K562 (cell line): ENCODE data around the gene FLOT2. TPM values are rescaled to one million over a fixed set of nuclear protein-coding genes. Genes with fewer than 3 reads are reported as not detected.
A peak's percentile ranks its signal among the peaks of the same experiment; 100 is the strongest.

Source experiments
- CBX1 ChIP-seq: sonication (generic); IDR thresholded peaks from 2 replicates; pipeline ENCODE4 v1.6.1; 2016; ENCODE audit warnings: antibody characterized with exemption, low read depth, mild to moderate bottlenecking
- CCNT2 ChIP-seq: IDR thresholded peaks from 2 replicates; pipeline ENCODE4 v1.6.1; 2011; ENCODE audit warnings: borderline replicate concordance, low read depth, mild to moderate bottlenecking, moderate library complexity, mixed read lengths, low read length; ENCODE audit not compliant: insufficient read length; ENCODE audit errors: extremely low read depth
- ERF ChIP-seq: fragments of 450-650 bp; formaldehyde crosslinking; IDR thresholded peaks from 2 replicates; pipeline ENCODE4 v1.4.0; 2020; ENCODE audit warnings: mild to moderate bottlenecking, mixed read lengths
- ESRRA ChIP-seq: fragments of 450-650 bp; IDR thresholded peaks from 2 replicates; pipeline ENCODE4 v1.6.1; 2014; ENCODE audit warnings: low read depth, mild to moderate bottlenecking, moderate library complexity, borderline replicate concordance
- JUN ChIP-seq, 2 experiments: sonication (generic) in 1 of 2; formaldehyde crosslinking in 1 of 2; IDR thresholded peaks; 2 replicates each; pipeline versions ENCODE4 v1.6.1 to v1.8.0; 2012 to 2022; ENCODE audit warnings: borderline replicate concordance in 2 of 2, mild to moderate bottlenecking in 2 of 2, improper control_type of control experiment in 1 of 2, low read depth in 1 of 2, low read length in 1 of 2, missing genetic modification reagents in 1 of 2
- SAFB ChIP-seq: fragments of 200-400 bp; formaldehyde crosslinking; IDR thresholded peaks from 2 replicates; pipeline ENCODE4 v1.6.1; 2017; ENCODE audit warnings: low read depth, low read length, borderline replicate concordance
- TGIF2 ChIP-seq: sonication (generic); formaldehyde crosslinking; IDR thresholded peaks from 2 replicates; pipeline ENCODE4 v1.8.1; 2022; ENCODE audit warnings: mild to moderate bottlenecking, missing genetic modification reagents, moderate library complexity
- THRAP3 ChIP-seq: fragments of 450-650 bp; IDR thresholded peaks from 2 replicates; pipeline ENCODE4 v1.6.1; 2016; ENCODE audit warnings: mild to moderate bottlenecking, inconsistent platforms, borderline replicate concordance
- ZNF324 ChIP-seq: fragments of 250-450 bp; sonication (Bioruptor Pico); IDR thresholded peaks from 2 replicates; pipeline ENCODE4 v1.4.0; 2020; ENCODE audit warnings: mild to moderate bottlenecking
- ZNF76 ChIP-seq: fragments of 250-450 bp; sonication (Bioruptor Pico); IDR thresholded peaks from 2 replicates; pipeline ENCODE4 v1.4.0; 2020; ENCODE audit warnings: mild to moderate bottlenecking, moderate library complexity, borderline replicate concordance
- polyA plus RNA-seq, 8 experiments: library from polyadenylated mRNA; depleted of rRNA in 4 of 8; stranded (reverse) in 5 of 8; unstranded in 3 of 8; fragments of >200 nt; fragmentation: Nextera tagmentation in 2 of 8; fragmentation: Illumina TruSeq in 1 of 8; extraction: Ambion mirVana in 2 of 8; extraction: Trizol in 1 of 8; gene quantifications; 2 replicates each; pipeline versions ENCODE4 v1.2.1 to v1.2.3, GENCODE V29; 2011 to 2014; ENCODE audit warnings: inconsistent platforms in 1 of 8, missing spikeins in 1 of 8
- total RNA-seq, 7 experiments: library from RNA; depleted of rRNA in 6 of 7; stranded (reverse); fragments of >200 nt in 6 of 7; fragmentation: Illumina TruSeq in 2 of 7; extraction: Trizol in 2 of 7; gene quantifications; 2 replicates each; pipeline versions ENCODE4 v1.2.1 to v1.2.3, GENCODE V29; 2011 to 2021; ENCODE audit warnings: low replicate concordance in 1 of 7
- TF ChIP-seq, protein P1 (sequence below): fragments of 250-450 bp; sonication (Bioruptor Pico); IDR thresholded peaks from 2 replicates; pipeline ENCODE4 v1.9.0; 2021; ENCODE audit warnings: mild to moderate bottlenecking
- TF ChIP-seq, protein P2 (sequence below), 2 experiments: fragments of 250-450 bp in 1 of 2; fragments of 450-650 bp in 1 of 2; sonication (Bioruptor Pico) in 1 of 2; IDR thresholded peaks; 2 replicates each; pipeline versions ENCODE4 v1.6.1 to v1.8.0; 2016 to 2021; ENCODE audit warnings: mild to moderate bottlenecking in 2 of 2, moderate library complexity in 2 of 2, missing compliant biosample characterization in 1 of 2, missing genetic modification characterization in 1 of 2
- TF ChIP-seq, protein P3 (sequence below): sonication (generic); formaldehyde crosslinking; IDR thresholded peaks from 2 replicates; pipeline ENCODE4 v1.8.0; 2022; ENCODE audit warnings: missing genetic modification reagents, mild to moderate bottlenecking, moderate library complexity, borderline replicate concordance
- TF ChIP-seq, protein P4 (sequence below): fragments of 450-650 bp; IDR thresholded peaks from 2 replicates; pipeline ENCODE4 v1.6.1; 2017; ENCODE audit warnings: mild to moderate bottlenecking, moderate library complexity
- TF ChIP-seq, protein P5 (sequence below): fragments of 450-650 bp; formaldehyde crosslinking; IDR thresholded peaks from 2 replicates; pipeline ENCODE4 v1.4.0; 2020; ENCODE audit warnings: mild to moderate bottlenecking, moderate library complexity
- TF ChIP-seq, protein P6 (sequence below): sonication (generic); formaldehyde crosslinking; IDR thresholded peaks from 2 replicates; pipeline ENCODE4 v1.8.0; 2023; ENCODE audit warnings: mild to moderate bottlenecking, missing genetic modification reagents

FLOT2 gene
- total and polyA plus RNA-seq, 9 of the 15 experiments (the other 6 are each of a cell fraction or from before 2014, with no cell fraction given), result 17.5 to 138 (median 41.7) TPM

DNA sequence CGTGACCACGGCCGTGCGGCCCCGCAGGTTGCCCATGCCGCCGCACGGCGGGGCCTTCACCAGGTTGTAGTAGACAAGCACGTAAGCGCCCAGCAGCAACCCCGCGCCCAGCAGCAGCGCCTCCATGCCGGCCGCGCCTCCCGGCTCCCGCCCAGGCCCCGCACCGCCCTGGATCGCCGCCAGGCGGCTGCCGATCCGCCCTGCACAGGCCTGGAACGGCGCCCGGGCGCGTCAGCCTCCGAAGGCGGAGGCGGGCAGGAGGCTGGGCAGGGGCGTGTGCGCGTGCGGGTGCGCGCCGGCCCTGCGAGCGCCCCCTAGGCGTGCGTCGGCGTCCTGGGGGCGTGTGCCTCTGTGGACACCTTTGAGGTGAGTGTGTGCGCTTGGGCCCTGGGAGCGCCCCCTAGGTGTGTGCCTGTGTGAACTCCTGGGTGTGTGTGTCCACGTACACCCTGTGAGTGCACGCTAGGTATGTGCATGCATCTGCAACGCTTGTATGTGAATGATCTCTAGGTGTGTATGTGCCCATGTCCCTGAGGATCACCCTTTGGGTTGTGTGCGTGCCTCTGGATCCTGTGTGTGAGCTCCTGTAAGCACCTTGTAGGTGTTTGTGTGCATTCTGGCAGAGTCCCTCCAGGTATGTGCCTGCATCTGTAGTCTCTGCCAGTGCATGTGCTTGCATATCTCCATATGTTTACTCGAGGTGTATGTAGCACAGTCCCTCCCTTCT is 5.4 kb upstream of the FLOT2 start, which contains the start of gene DHRS13 (continued):
- peak; percentile 99 for TF ChIP-seq CCNT2
- TF ChIP-seq ZNF324 (CRISPR knock-in tag), result no peak
- TF ChIP-seq JUN (IDR thresholded peaks at IDR 0.05; ENCODE audit: borderline replicate concordance, low read depth, low read length), result peak; percentile 89
- TF ChIP-seq JUN (CRISPR knock-in tag; IDR thresholded peaks at IDR 0.05; ENCODE audit: borderline replicate concordance), result no peak; the same call in 1 of the 2 replicates
- TF ChIP-seq ESRRA, result peak; percentile 89
- TF ChIP-seq THRAP3, result no peak
- TF ChIP-seq, protein P1, sequence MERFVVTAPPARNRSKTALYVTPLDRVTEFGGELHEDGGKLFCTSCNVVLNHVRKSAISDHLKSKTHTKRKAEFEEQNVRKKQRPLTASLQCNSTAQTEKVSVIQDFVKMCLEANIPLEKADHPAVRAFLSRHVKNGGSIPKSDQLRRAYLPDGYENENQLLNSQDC (CRISPR knock-in tag), result no peak
- TF ChIP-seq, protein P2, sequence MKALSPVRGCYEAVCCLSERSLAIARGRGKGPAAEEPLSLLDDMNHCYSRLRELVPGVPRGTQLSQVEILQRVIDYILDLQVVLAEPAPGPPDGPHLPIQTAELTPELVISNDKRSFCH (CRISPR knock-in tag; IDR thresholded peaks at IDR 0.05), result no peak
- TF ChIP-seq, protein P2 (tag; IDR thresholded peaks at IDR 0.05), result peak; percentile 82
- TF ChIP-seq, protein P3, sequence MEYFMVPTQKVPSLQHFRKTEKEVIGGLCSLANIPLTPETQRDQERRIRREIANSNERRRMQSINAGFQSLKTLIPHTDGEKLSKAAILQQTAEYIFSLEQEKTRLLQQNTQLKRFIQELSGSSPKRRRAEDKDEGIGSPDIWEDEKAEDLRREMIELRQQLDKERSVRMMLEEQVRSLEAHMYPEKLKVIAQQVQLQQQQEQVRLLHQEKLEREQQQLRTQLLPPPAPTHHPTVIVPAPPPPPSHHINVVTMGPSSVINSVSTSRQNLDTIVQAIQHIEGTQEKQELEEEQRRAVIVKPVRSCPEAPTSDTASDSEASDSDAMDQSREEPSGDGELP (CRISPR knock-in tag), result peak; percentile 82; the same call in 1 of the 2 replicates
- peak; percentile 96; the same call in 1 of the 2 replicates for TF ChIP-seq CBX1
- TF ChIP-seq ERF (CRISPR knock-in tag), result 0 out of 2 replicates have a peak, but pooled peaks have one; percentile 8
- TF ChIP-seq, protein P4, sequence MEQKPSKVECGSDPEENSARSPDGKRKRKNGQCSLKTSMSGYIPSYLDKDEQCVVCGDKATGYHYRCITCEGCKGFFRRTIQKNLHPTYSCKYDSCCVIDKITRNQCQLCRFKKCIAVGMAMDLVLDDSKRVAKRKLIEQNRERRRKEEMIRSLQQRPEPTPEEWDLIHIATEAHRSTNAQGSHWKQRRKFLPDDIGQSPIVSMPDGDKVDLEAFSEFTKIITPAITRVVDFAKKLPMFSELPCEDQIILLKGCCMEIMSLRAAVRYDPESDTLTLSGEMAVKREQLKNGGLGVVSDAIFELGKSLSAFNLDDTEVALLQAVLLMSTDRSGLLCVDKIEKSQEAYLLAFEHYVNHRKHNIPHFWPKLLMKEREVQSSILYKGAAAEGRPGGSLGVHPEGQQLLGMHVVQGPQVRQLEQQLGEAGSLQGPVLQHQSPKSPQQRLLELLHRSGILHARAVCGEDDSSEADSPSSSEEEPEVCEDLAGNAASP, result no peak
- TF ChIP-seq, protein P5, sequence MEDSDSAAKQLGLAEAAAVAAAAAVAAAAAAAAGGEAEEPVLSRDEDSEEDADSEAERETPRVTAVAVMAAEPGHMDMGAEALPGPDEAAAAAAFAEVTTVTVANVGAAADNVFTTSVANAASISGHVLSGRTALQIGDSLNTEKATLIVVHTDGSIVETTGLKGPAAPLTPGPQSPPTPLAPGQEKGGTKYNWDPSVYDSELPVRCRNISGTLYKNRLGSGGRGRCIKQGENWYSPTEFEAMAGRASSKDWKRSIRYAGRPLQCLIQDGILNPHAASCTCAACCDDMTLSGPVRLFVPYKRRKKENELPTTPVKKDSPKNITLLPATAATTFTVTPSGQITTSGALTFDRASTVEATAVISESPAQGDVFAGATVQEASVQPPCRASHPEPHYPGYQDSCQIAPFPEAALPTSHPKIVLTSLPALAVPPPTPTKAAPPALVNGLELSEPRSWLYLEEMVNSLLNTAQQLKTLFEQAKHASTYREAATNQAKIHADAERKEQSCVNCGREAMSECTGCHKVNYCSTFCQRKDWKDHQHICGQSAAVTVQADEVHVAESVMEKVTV (CRISPR knock-in tag), result peak; percentile 42; the same call in 1 of the 2 replicates
- peak; percentile 95; the same call in 1 of the 2 replicates for TF ChIP-seq TGIF2 (CRISPR knock-in tag)
- TF ChIP-seq SAFB, result peak; percentile 82
- TF ChIP-seq ZNF76, result peak; percentile 66; the same call in 1 of the 2 replicates
- TF ChIP-seq, protein P6, sequence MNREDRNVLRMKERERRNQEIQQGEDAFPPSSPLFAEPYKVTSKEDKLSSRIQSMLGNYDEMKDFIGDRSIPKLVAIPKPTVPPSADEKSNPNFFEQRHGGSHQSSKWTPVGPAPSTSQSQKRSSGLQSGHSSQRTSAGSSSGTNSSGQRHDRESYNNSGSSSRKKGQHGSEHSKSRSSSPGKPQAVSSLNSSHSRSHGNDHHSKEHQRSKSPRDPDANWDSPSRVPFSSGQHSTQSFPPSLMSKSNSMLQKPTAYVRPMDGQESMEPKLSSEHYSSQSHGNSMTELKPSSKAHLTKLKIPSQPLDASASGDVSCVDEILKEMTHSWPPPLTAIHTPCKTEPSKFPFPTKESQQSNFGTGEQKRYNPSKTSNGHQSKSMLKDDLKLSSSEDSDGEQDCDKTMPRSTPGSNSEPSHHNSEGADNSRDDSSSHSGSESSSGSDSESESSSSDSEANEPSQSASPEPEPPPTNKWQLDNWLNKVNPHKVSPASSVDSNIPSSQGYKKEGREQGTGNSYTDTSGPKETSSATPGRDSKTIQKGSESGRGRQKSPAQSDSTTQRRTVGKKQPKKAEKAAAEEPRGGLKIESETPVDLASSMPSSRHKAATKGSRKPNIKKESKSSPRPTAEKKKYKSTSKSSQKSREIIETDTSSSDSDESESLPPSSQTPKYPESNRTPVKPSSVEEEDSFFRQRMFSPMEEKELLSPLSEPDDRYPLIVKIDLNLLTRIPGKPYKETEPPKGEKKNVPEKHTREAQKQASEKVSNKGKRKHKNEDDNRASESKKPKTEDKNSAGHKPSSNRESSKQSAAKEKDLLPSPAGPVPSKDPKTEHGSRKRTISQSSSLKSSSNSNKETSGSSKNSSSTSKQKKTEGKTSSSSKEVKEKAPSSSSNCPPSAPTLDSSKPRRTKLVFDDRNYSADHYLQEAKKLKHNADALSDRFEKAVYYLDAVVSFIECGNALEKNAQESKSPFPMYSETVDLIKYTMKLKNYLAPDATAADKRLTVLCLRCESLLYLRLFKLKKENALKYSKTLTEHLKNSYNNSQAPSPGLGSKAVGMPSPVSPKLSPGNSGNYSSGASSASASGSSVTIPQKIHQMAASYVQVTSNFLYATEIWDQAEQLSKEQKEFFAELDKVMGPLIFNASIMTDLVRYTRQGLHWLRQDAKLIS (CRISPR knock-in tag), result peak; percentile 94
